ENCODE measurements around the gene CFAP99.
"Not testable (repeated sequence)": the region's sequence is repeated elsewhere in the genome, so short reads cannot be mapped to it uniquely, and the experiment has no call there.

Gene CFAP99

DNA sequence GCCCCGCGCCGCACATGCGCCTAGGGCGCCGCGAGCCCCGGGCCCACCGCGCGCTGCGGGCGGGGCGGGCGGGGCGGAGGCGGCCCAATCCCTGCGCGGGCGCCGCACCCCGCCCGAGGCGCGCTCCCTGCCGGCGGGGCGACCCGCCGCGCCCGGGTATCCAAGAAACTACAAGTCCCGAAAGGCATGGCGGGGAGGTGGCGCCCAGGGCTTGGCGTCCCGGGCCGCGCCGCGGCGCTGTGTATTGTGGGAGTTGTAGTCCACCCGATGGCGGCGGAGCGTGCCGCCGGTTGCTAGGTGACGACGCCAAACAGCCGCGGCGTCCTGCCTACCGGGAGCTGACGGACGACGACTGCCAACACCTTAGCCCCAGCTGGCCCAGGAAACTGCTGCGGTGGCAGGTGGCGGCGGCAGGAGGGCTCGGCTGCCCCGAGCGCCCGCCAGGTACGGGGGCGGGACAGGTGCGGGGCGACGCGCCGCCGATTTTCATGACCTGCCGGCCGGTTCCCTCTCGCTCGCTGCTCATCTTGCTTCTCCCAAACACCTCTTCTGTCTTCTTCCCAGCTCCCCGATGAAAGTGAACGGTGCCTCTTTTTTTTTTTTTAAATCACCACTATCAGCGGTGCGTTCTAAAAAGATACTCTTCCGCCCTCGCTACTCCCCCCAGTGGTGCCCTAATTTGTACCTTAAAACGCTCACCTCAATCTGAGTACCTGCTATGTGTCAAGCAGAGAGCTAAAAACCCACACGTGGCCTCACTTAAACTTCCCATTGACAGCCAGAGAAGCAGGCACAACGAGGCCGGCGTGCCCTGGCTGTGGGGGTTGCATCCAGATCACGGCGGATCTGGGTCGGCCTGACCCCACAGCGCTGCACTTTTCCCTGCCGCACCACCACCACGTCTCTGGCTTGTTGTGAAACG, at the start of gene CFAP99:
Gene CFAP99, plus strand, starts transcription at position 306 of the 922 bp plus-strand sequence.
- peak; percentile 97 for DNase-seq

DNA sequence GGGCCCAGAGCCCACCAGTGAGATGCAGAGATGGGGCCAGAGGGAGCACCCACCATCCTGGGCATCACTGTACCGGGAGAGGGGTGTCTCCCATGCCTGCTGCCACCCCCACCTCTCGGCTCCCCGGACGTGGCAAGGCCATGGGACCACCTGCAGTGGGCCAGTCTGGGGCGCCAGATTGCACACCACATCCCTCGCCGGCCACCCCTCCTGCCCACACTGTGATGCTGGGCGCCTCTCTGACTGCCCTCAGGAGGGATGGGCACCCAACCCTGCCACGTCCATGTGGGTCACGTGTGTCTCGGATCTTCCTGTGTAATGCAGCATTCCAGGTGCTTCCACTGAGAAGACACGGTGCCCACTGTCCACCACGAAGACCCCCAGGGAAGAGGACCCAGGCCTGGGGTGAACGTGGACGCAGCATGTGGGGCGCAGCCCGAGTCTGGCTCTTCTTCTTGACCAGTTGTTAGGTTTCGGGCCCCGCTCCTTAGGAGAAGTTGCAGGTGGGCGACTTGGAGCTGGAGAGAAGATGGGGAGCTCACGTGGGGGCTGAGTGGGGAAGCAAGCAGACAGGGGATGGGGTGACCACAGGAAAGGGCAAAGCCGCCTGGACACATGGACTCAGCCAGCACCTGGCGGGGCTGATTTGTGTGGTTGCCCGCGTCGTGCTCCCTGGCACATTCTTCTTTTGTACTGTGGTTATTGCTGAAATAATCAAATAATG, 48.0 kb upstream of the CFAP99 start:
- no peak for DNase-seq

DNA sequence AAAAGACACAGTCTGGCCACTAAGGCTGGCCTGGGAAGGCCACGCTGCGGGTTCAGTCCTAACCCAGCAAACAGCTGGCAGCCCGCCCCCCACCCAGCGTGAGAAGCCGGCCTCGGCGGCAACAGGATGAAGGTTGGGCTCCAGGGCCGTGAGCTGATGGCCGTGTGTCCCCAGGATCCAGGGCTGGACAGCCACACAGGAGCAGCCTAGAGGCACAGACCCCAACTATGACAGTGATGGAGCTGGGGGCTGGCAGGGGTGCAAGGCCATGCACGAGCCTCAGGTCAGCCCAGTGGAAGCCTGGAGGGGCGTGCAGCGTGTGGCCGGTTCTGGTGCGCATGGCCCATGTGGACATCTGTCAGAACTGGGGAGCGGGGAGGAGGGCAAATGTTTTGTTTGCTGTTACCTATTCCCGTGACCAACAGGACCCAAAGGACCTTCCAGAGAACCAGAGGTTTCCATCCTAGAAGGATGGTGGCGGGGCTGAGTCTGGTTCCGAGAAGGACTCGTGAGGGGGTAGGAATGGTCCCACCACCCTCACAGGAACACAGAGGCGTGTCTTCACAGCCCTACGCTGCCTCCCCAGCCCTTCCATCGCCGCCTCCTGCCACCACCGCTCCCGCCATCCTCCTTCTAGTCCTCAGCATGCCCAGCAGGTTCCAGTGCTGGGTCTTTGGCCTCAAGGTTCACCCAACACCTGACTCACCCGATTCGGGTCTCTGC, 46.8 kb upstream of the CFAP99 start:
- no peak for DNase-seq

DNA sequence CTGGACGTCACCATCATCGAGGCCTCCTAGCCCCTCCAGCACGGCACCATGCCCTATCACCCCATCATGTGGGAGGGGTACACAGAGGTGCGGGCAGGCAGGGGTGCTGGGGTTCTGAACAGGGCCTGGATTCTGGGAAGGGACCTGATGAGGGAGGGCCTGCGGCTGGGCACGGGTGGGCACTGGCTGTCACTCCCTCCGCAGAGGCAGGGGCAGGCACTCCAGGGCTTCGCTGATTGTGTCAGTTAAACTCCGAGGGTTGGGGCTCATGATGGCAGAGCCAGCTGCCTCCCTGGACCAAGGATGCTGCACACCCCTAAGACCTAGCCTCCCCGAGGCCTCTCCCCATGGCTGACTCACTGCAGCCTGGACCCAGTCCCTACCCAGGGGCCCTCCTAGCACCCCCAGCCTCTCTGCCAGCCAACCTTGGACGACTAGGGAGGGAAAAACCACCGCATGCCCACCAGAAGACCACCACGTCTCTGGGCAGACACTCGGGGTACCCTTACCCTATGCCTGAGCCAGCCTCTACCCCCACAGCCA, 46.2 kb upstream of the CFAP99 start:
- no peak for DNase-seq

DNA sequence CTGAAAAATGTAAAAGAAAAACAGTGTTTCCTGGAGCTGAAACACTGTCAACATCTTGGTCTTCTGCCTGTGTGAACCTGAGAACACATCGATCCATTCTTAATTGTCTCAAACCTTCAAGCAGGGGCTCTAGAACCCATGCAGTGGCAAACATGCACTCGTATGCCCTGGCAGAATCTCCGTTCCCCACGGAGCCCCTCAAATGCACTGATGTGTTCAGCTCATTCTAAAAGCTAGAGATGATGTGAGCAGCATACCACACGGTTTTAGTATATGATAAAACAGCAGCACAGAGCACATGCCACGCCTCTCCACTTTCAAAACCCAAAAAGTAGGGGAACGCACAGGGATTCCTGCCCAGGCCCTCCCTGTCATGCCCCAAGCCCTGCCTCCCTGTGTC, 45.2 kb upstream of the CFAP99 start:
- DNase-seq, result no peak

DNA sequence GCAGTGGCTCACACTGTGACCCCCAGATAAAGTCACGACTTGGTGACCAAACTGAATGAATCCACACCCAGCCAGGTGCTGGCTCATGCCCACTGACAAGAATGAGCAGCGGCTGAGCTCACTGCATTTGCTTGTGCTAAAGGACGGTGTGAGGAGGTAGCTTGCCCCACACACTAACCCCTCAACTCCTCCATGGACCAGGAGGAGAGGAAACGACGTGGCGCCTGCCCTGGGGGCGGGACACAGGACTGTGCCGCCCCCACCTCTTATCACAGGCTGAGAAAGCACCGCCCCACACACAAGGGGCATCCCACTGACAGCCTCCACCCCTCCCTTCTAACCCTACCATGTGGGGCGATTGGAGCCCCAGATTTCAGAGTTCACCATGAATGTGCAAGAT, 43.3 kb upstream of the CFAP99 start:
- DNase-seq, result no peak

DNA sequence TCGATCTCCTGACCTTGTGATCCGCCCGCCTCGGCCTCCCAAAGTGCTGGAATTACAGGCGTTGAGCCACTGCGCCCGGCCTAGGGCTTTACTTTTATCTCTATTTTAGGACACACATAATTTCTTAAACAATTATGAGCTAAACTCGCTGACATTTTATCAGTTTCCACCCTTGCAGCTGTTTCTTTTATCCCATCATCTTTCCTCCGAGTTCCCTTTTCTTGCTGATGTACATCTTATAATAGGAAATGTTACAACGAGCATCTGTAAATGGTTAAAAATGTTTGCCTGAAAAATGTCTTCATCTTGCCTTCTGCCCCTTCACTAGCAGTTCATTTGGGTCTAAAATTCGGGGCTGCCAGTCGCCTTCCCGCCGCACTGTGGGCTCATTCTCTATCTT, 41.5 kb upstream of the CFAP99 start:
- DNase-seq, result no peak

DNA sequence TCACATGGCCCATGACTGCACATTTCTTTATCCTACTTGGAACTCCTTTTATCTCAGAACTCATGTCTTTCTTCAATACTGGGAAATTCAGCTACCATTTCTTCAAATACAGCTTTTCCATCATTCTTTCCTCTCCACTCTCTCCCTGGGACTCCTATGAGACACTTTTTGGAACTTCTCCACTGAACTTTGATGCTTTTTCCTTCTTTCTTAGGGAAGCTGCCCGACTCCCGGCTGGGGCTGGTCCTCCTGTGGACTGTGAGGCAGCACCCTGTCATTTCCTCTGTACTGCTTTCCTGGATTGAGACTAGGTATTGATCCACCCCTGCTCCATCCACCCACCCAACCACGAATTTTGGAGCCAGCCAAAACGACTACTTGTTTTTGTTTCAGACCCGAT, 40.4 kb upstream of the CFAP99 start:
- DNase-seq, result no peak

DNA sequence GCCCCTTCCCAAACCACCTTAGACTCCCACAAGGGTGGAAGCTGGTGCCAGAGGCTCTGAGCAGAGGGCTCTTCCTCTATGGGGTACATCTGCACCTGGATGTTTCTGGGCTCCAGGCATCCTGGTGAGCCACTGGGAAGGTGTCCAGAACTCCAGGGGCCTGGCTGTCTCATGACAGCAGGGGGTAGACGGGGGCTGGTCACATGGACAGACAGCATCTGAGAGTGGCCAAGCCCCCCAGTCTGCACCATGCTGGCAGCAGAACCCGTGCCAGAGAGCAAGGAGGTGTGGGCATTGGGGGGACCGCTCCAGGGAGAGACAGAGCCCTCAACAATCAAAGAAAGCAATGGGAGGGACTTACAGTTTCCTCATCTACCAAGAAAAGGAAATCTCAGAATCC, 39.9 kb upstream of the CFAP99 start:
- no peak for DNase-seq

DNA sequence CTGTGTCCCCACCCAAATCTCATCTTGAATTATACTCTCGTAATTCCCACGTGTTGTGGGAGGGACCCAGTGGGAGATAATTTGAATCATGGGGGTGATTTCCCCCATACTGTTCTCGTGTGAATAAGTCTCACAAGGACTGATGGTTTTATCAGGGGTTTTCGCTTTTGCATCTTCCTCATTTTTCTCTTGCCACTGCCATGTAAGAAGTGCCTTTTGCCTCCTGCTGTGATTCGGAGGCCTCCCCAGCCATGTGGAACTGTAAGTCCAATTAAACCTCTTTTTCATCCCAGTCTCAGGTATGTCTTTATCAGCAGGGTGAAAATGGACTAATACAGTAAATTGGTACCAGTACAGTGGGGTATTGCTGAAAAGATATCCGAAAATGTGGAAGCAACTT, 38.2 kb upstream of the CFAP99 start:
- DNase-seq, result not testable (repeated sequence)

DNA sequence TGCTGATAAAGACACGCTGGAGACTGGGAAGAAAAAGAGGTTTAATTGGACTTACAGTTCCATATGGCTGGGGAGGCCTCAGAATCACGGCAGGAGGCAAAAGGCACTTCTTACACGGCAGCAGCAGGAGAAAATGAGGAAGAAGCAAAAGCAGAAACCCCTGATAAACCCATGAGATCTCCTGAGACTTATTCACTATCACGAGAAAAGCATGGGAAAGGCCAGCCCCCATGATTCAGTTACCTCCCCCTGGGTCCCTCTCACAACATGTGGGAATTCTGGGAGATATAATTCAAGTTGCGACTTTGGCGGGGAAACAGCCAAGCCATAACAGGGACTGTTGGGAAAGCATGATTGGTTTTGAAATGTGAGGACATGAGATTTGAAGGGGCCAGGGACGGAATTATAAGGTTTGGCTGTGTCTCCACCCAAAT, 36.0 kb upstream of the CFAP99 start:
- DNase-seq, result not testable (repeated sequence)

DNA sequence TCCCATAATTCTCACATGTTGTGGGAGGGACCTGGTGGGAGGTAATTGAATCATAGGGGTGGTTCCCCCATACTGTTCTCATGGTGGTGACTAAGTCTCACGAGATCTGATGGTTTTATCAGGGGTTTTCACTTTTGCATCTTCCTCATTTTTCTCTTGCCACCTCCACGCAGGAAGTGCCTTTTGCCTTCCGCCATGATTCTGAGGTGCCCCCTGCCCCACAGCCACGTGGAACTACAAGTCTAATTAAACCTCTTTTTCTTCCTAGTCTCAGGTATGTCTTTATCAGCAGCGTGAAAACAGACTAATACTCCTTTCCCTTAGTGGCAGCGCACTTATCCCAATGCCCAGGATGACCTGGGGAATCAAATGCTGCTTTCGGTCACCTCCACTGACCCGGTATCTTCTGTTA, 35.5 kb upstream of the CFAP99 start:
- DNase-seq, result not testable (repeated sequence)

DNA sequence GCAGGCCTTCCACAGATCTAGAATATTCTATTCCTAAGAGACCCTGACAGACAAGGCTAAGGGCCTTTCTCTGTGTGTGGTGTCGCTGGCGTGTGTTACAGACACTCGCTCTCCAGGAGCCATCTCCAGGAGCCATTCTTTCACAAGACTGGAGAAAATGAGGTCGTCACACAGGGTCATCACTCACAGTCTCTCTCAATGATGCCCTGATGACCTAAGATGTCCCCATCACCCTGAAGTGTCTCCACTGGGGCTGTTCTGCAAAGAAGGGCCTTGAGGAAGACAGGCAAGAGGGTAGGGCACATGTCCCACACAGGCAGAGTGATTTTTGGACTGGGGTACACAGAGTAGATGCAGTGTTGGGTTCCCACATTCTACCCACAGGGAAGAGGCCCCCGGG, 35.0 kb upstream of the CFAP99 start:
- no peak for DNase-seq

DNA sequence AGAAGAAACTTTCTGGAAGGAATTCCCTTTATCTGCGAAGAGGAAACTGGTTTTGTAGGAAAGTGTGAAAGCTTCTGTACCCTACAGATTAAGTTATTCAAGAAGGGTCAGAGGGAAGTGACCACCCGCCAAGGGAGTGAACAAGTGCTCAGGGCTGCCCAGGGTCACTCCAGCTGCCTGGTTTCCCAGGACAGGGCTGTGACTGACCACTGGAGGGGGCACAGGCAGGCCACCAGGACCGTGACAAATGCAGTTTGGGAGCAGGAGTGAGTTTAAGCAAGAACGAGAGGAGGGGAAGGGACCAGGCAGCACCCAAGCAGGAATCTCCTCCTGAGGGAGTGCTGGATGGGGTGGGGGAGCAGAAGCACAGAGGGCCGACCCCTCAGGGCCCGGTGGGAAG, 34.5 kb upstream of the CFAP99 start:
- DNase-seq, result no peak

DNA sequence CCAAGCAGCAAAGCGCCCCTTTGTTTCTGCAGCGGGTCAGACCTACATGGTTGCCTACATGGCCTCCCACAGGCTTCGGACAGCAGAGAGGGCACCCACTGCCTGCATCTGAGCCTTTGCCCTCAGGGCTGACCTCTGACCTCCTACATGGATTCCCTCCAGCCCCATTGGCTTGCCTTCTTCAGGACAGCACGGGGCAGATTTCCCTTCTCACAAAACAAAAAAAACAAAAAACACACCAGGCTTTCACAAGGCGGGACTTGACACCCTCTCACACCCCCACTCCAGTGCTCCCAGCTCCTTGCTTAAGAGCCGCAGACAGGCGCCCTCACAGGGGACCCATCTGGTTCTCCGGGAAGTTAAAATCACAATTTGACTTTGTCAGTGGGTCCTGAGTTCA, 33.2 kb upstream of the CFAP99 start:
- no peak for DNase-seq

DNA sequence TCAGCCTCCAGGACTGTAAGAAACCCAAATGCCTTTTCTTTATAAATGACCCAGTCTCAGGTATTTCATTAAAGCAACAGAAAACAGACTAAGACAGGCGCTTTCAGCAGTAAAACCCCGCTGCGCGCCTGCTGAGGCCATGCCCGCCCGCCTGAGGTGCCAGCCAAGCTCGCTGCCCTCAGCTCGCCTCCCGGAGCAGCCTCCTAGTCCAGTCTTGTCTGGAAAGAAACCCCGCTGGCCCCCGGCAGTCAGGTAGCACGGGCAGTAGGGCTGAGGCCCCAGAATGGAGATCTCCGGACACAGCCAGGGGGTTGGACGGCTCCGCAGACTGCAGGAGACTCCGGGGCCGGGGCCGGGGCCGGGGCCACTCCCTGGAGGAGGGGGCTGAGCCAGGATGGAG, 32.0 kb upstream of the CFAP99 start:
- DNase-seq, result no peak

DNA sequence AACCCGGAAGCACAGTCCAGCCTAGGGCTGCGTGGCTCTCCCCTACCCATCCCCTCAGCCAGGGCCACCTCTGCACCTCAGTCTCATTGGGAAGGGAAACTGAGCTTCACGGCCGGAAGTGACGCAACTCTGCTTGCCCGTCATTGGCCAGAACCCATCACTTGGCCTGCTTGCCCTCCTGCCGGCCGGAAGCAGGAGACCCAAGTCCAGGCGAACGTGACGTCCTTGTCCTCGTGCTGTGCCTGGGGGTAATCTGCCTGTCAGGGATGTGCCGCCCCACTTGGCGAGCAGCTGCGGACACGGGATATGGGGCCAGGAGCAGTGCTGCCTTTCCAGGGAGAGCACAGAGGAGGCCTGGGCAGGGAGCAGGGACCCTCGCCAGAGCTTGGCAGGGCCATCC, 31.5 kb upstream of the CFAP99 start:
- DNase-seq, result no peak

DNA sequence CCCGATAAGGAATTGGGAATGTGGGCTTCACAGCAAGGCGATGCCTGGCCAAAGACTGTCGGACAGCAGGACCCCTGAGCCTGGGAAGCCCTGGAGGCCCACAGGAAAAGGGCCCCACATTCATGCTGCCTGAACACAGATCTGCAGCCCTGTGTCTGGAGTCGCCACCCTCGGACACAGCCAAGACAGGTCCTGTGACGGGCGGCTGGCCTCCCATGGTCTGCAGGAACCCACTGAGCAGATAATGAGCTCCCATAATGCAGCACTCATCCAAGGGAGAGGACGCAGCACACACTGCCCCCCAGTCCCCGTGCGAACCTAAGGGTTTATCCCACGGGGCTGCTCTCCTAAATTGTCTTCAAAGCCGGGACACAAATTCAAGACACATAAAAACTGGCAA, 30.9 kb upstream of the CFAP99 start:
- no peak for DNase-seq

DNA sequence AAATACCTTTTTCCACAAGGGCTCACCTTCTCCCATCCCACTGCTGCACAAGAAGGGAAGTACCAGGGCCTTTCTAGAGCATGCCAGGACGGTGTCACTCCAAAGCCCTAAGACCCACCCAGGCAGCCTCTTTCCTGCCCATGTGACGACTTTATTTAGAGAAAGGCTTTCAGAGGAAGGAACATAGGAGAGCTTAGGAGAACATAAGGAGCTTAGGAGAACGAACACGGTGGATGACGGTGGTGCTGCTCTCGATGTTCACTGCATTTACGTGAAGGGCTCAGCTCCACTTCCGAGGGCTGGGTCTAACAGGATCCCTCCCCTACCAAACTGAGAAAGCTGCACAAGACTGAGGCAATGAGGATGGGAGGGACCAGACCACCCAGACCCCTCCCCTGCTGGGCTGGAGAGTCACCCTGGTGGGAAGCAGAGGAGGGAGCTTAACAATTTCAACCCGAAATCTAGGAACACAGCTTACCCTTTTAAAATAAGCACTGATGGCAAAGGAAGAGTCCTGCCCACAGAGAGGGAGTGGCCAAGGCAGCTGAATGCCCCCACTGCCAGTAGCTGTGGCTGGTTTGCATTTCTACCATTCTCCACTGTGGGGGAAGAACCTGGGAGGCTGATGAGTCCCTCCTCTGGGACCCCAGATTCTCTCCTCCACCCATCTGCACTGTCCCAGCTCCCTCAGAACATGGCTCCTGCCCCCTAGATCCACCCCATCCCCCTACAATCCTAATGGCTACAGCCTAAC, 30.1 kb upstream of the CFAP99 start:
- no peak for DNase-seq

DNA sequence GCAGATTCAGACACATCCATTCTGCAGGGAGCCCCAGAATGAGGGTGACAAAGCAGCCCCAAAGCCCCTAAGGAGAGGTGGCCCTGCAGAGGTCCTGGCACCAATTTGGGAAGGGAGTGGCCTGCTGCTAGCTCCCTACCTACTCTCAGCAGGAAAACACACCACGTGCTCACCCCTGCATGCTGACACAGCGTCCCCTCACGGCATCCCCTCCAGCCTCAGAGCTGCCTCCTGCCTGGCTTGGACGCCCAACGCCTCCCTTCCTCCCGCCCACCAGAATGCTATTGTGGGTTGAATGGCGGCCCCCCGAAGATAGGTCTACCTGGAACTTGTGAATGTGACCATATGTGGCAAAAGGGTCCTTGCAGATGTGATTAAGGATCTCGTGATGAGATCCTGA, 29.1 kb upstream of the CFAP99 start:
- no peak for DNase-seq

DNA sequence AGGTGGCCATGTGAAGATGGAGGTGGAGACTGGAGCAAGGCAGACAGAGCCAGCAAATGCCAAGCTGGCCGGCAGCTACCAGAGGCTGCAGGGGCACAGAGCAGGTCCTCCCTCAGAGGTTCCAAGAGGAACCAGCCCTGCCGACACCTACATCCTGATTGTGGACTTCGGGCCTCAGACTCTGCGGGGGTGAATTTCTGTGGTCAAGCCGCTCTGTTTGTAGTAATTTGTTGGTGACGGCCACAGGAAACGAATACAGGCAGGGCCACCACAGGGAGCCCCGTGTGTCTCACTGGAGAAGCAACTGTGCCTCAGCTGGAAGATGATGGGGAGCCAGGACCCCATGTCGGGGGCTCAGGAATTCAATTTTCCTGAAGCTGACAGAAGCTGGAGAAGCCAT, 28.6 kb upstream of the CFAP99 start:
- DNase-seq, result no peak

DNA sequence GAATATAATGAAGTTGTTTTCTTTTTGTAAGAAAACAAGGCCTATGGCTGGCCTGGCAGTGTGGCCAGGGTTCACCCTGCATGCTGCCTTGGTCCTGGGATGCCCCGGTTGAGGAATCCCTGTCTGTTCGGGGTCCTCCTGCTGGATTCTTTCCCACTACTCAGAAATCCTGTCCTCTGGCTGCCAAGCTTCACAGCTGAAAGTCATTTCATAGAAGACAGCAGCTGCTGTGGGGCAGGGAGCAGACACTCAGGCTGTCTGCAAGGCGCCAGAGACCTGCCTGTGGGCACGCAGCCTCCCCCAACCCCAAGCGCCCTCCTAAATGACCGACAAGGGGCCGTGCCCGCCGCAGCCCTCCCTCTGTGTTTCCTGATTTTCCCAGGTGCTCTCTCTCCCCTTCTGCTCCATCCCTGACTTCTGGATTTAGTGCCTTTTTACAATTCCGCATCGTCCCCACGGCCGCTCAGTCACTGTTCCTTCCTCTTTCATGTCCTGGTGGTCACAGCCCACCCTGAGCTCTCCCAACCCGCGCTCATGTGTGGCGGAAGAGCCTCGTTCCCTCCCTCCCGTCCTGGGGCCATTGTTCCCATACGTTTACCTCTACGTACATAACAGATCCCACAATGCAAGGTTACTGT, 27.9 kb upstream of the CFAP99 start:
- no peak for DNase-seq

Data from stimulated activated CD4-positive, alpha-beta T cell treated with anti-CD3 and anti-CD28 coated beads, Interleukin-2, amount 100 ng/mL, for 48 hours (primary cell).